H1 (cell line): ENCODE data around the gene STK16. TPM values are rescaled to one million over a fixed set of nuclear protein-coding genes. Genes with fewer than 3 reads are reported as not detected.

Source experiments
- ASH2L ChIP-seq: fragments of 200-600, 300-600 bp; sonication (generic); IDR thresholded peaks from one replicate; pipeline ENCODE4 v1.7.1; 2017; ENCODE audit warnings: low read length
- BCL11A ChIP-seq, 2 experiments: IDR thresholded peaks; one replicate each; pipeline ENCODE4 v1.6.1; 2011; ENCODE audit warnings: low read depth in 2 of 2, low read length in 2 of 2, mild to moderate bottlenecking in 2 of 2
- CBX5 ChIP-seq: fragments of 300-800, 300-1000 bp; sonication (generic); IDR thresholded peaks from 2 replicates; pipeline ENCODE4 v1.7.1; 2016; ENCODE audit warnings: antibody characterized with exemption, low read length, low read depth
- CHD1 ChIP-seq: IDR thresholded peaks from 2 replicates; pipeline ENCODE4 v1.6.1; 2012; ENCODE audit warnings: low read depth, low read length, improper control_type of control experiment
- E2F6 ChIP-seq: IDR thresholded peaks from 2 replicates; pipeline ENCODE4 v1.6.1; 2012; ENCODE audit warnings: inconsistent platforms
- FOSL1 ChIP-seq: IDR thresholded peaks from 2 replicates; pipeline ENCODE4 v1.6.1; 2011; ENCODE audit warnings: mild to moderate bottlenecking, low read depth, low read length, moderate library complexity; ENCODE audit not compliant: insufficient read depth
- PHF8 ChIP-seq: fragments of 200-600 bp; sonication (generic); conservative IDR thresholded peaks from 2 replicates; pipeline ENCODE4 v1.7.1; 2012; ENCODE audit warnings: low read depth, mild to moderate bottlenecking, inconsistent platforms, low read length, moderate library complexity
- polyA plus RNA-seq, 7 experiments: library from polyadenylated mRNA; depleted of rRNA in 3 of 7; stranded (reverse) in 5 of 7; unstranded in 2 of 7; fragments of >200 nt in 5 of 7; fragments of 200-250 nt in 2 of 7; gene quantifications; 1 replicate in 5 of 7; 2 replicates in 1 of 7; 4 replicates in 1 of 7; pipeline versions ENCODE4 v1.2.1 to v1.2.3, GENCODE V29; 2011 to 2013; ENCODE audit warnings: missing spikeins in 2 of 7, mixed read lengths in 2 of 7
- total RNA-seq: library from RNA; stranded (reverse); fragmentation: NEBNext Ultra II Directional; extraction: Animal tissue kit (Norgen Biotek cat#: 25700); gene quantifications from 2 replicates; pipeline ENCODE4 v1.2.1, GENCODE V29; 2021

Gene STK16
- total and polyA plus RNA-seq, 2 of the 8 experiments (the other 6 are each of a cell fraction or from before 2014, with no cell fraction given): 21.3 to 51.4 TPM

GRCh38 chr2:219292616-219293015, 47.3 kb downstream of the STK16 start (continued):
- TF ChIP-seq CBX5 (no peak), CHD1 (no peak), E2F6 (no peak), PHF8 (no peak), FOSL1 (no peak), ASH2L (no peak), BCL11A (IDR thresholded peaks at IDR 0.05; ENCODE audit: low read depth in 2 of 2, low read length in 2 of 2) (no peak)
